Measurements from ENCODE around the gene LRRTM4. TPM values are rescaled to one million over a fixed set of nuclear protein-coding genes. Genes with fewer than 3 reads are reported as not detected.

LRRTM4 gene
- total RNA-seq, 2 donors from 2014 or later: 0.81 to 1.2 TPM

DNA sequence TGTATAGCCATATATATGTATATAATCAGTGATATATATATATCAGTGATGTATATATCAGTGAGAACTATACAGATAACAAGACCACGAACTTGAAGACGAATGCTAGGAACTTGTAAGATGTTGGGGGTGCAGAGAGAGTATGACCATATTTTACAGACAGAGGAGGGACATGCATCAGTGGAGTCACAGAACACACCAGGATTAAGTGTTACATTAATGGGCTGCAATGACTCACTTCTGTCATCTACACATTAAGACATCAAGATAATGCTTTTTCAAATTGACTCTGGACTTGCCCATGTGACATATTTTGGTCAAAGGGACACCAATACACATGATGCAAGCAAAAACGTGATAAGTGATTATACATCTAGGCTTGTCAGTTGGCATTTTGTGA lies 501.0 kb downstream of the LRRTM4 start:
- no peak for DNase-seq (ENCODE audit: low spot score)
- intact Hi-C loops (cut with DNase I): no loop called here

- no peak for DNase-seq (ENCODE audit: low spot score)
- intact Hi-C loops (cut with DNase I): no loop called here
Measured at GRCh38 chr2:77018219-77018618, 504.0 kb downstream of the LRRTM4 start.

- intact Hi-C loops (cut with DNase I): no loop called here
- DNase-seq (ENCODE audit: low spot score): no peak
Measured at GRCh38 chr2:77017355-77017745, 504.8 kb downstream of the LRRTM4 start.

- intact Hi-C loops (cut with DNase I): no loop called here
- no peak for DNase-seq (ENCODE audit: low spot score)
Measured at GRCh38 chr2:77016443-77017354, 505.5 kb downstream of the LRRTM4 start.

DNA sequence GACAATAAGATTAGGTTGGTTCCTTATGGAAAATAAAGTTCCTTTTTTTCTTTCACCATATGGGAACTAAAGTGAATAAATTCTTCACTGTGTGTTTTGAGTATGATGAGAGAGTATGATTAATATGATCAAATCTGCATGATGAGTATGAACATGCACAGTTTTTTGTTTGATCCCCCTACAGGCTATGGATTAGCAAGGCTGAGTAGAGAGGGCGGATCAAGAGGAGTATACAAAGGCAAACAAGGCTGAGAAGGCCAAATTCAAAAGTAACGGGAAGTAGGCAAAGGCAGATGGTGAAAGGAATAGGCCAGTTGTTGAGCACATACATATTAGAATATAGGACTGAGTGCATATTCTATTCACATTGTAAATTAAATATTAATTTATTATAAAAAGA lies 508.2 kb downstream of the LRRTM4 start:
- no peak for DNase-seq (ENCODE audit: low spot score)
- intact Hi-C loops (cut with DNase I): no loop called here

DNA sequence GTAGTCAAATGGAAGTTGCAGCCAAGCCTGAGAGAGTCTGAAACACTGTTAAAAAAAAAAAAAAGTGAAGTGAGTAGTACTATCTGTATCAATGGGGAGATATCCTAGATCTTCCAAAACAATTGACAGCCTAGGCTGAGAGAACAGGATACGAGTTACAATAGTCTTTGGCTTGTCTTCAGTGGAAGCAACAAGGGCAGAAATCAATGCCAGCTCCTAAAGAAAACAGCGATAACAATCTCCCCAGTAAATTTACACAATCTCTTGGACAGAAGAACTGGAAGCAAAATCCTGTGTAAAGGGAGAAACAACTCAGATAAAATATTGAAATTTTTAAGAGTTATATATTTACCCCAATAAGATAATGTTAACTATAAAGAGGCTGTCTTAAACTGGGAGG lies 508.7 kb downstream of the LRRTM4 start:
- intact Hi-C loops (cut with DNase I): no loop called here
- DNase-seq (ENCODE audit: low spot score): no peak

- intact Hi-C loops (cut with DNase I): no loop called here
- DNase-seq (ENCODE audit: low spot score): no peak
Measured at GRCh38 chr2:77009307-77009706, 512.9 kb downstream of the LRRTM4 start.

GRCh38 chr2:77008853-77009252 lies 513.3 kb downstream of the LRRTM4 start:
- no peak for DNase-seq (ENCODE audit: low spot score)

GRCh38 chr2:77007686-77008085 lies 514.5 kb downstream of the LRRTM4 start:
- no peak for DNase-seq (ENCODE audit: low spot score)
- intact Hi-C loops (cut with DNase I): no loop called here

More at GRCh38 chr2:77008853-77009252, 513.3 kb downstream of the LRRTM4 start:
- intact Hi-C loops (cut with DNase I): no loop called here

DNA sequence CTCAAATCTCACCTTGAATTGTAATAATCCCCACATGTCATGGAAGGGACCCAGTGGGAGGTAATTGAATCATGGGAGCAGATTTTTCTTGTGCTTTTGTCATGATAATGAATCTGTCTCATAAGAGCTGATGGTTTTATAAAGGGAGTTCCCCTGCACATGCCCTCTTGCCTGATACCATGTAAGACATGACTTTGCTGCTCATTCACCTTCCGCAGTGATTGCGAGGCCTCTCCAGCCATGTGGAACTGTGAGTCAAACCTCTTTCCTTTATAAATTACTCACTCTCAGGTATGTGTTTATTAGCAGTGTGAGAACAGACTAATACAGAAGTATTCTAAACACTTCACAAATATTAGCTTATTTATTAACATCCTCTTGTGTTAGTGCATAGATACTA lies 516.7 kb downstream of the LRRTM4 start:
- no peak for DNase-seq (ENCODE audit: low spot score)
- intact Hi-C loops (cut with DNase I): no loop called here

GRCh38 chr2:77001895-77002294 lies 520.3 kb downstream of the LRRTM4 start:
- no peak for DNase-seq (ENCODE audit: low spot score)
- intact Hi-C loops (cut with DNase I): no loop called here

- no peak for DNase-seq (ENCODE audit: low spot score)
- intact Hi-C loops (cut with DNase I): no loop called here
Measured at GRCh38 chr2:76998704-76999103, 523.5 kb downstream of the LRRTM4 start.

DNA sequence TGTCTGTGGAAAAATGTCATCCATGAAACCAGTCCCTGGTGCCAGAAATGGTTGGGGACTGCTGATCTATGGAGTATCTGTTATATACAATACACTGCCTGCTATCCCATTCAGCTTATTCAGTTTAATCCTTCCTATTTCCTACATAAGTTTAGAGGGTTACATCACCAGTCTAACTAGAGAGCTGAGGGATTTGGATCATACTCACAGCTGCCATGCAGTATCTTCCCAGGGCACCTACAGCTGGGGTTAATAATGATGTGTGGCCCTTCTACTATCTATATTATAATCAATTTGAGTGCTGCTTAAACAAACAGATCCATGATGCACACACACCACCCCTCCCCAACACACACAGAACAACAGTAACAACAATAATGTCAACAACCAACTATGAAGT lies 524.0 kb downstream of the LRRTM4 start:
- intact Hi-C loops (cut with DNase I): no loop called here
- no peak for DNase-seq (ENCODE audit: low spot score)

GRCh38 chr2:76997296-76997695 lies 524.9 kb downstream of the LRRTM4 start:
- DNase-seq (ENCODE audit: low spot score): no peak
- intact Hi-C loops (cut with DNase I): no loop called here

DNA sequence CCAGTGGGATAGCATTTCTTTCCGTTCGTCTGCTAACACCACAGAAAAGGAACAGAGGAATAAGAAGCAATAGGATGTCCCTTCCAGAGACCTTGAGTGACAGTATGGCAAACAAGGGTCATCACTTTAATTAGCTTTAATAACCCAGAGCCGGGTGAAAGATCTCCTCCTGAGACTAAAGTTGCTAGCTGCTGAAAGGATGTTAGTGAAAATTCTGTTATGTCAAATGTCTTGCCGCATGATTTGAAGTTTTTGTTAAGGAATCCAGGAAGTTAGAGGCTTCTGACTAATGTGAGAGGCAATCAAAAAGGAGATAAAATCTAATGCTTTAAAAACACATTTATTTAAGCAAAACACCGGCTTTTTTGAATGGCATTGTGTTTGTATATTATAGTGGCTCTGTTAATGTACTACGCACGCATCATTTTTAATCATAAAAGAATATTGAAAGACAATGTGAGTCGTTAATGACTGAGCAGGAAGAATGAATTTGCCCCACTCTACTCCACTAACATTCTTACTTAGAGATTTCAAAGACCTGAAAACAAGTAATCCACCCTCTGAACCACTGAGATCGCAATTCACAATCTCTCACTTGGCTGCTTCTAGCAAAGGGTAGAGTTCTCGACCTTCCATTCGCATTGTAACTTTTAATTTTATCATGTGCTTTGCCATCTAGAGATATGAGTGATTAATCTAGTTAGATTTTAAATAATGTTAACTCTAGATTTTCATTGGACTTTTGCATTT lies 536.6 kb downstream of the LRRTM4 start:
- intact Hi-C loops (cut with DNase I): loop anchor here in 1 of 2 donors (5.0 kb wide), 1 partner anchor 72 kb away; no protein-coding TSS in a partner anchor
- no peak for DNase-seq (ENCODE audit: low spot score)

DNA sequence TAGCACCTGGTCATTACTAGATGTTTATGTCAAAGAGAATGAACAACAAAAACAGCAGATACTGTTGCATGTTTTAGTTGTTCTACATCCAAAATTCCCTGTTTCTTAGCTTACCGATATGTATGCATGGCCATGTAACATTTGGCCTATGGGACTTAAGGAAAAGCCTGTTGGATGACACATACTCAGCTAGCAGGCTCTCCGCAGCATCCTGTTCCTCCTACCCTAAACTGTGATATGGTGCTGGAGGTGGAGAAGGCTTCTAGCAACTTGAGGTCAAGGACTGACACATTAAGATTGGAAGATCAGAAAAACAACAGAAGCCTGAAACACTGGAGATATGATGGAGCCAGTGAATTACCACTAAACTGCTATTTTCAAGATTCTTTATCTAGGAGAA lies 537.8 kb downstream of the LRRTM4 start:
- DNase-seq (ENCODE audit: low spot score): no peak
- intact Hi-C loops (cut with DNase I): no loop called here

DNA sequence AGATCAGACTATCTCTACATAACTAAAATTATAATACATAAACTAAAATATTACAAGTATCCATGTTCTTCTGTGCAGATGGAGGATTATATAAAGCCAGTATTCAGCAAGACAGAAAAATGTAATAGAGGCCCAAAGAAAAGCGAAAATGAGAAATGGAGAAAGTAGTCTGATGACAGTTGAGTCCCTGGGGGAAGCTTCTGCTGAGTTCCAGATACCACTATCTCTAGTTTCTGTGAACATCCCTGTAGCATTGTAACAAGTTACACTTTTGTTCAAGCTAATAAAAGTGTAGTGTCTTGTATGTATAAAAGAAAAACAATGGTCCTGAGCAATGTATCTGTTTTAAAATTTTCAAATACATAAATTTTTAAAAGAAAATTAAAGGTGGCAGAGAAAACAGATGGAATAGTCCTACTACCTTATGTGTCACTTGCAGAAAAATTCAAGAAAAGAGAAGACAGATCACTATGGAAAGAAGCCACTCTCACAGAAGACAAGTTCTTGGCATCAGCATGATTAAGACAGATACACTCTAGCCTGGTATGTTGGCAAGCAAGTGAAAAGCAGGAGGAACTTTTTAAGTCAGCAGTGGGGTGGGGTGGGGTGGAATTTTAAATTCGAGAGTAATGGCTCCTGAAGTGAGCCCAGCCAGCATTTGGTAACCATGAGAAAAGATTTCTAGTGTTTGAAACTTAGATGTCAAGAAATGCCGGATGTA lies 541.9 kb downstream of the LRRTM4 start:
- intact Hi-C loops (cut with DNase I): no loop called here
- DNase-seq (ENCODE audit: low spot score): no peak

GRCh38 chr2:76977846-76978727 lies 544.1 kb downstream of the LRRTM4 start:
- intact Hi-C loops (cut with DNase I): no loop called here
- DNase-seq (ENCODE audit: low spot score): no peak

DNA sequence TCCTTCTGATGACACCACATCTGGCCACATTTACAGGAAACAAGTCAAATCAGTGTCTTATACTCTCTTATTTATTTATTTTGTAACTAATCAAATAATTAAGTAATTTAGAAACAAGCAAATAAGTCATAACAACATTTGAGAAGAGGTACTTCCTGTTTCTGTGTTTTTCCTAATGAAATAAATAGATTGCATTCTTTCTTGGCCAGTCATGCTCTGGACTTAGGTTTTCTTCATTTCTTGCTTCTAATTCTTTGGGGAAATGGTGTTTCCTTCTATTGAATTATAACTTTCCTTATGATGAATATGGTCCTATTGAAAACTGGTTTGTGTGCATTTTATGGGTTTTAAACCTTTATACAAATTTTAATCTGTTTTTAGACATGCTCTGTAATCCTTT lies 546.4 kb downstream of the LRRTM4 start:
- no peak for DNase-seq (ENCODE audit: low spot score)
- intact Hi-C loops (cut with DNase I): no loop called here

Measured in posterior vena cava (tissue), 2 donors.